ENCODE results near the gene EIF3B.

GRCh38 chr7:2306688-2307087 lies 47.9 kb upstream of the EIF3B start:
- TF ChIP-seq POLR2AphosphoS5 (IDR thresholded peaks at IDR 0.05; ENCODE audit: control insufficient read depth, insufficient read depth, low read depth, low read length): no peak
- no peak for TF ChIP-seq POLR2A (conservative IDR thresholded peaks at IDR 0.05)
- TF ChIP-seq ZBTB8A (IDR thresholded peaks at IDR 0.05; ENCODE audit: partially characterized antibody): no peak
- TF ChIP-seq CTCF (IDR thresholded peaks at IDR 0.05 in 2 of 3, conservative IDR thresholded peaks at IDR 0.05 in 1 of 3; ENCODE audit: insufficient read depth in 2 of 3, low read depth in 1 of 3, low read length in 3 of 3): no peak
- no peak for TF ChIP-seq SRF (CRISPR knock-in tag; IDR thresholded peaks at IDR 0.05)

All from K562 (cell line).